HEK293 (cell line): ENCODE data around the gene KLHL29.

Experiments
- CTCF ChIP-seq: fragments of 450-650 bp; formaldehyde crosslinking; IDR thresholded peaks from 2 replicates; pipeline ENCODE4 v1.5.1; 2016; ENCODE audit warnings: missing biosample characterization, missing genetic modification characterization
- GLI2 ChIP-seq: fragments of 450-650 bp; formaldehyde crosslinking; IDR thresholded peaks from 2 replicates; pipeline ENCODE4; 2017; ENCODE audit warnings: missing biosample characterization, missing genetic modification characterization, low read depth, borderline replicate concordance
- REST ChIP-seq: fragments of 450-650 bp; formaldehyde crosslinking; IDR thresholded peaks from 2 replicates; pipeline ENCODE4 v1.5.1; 2016; ENCODE audit warnings: missing biosample characterization, missing genetic modification characterization
- TCF7L2 ChIP-seq: IDR thresholded peaks from 2 replicates; pipeline ENCODE4 v1.6.1; 2011; ENCODE audit warnings: low read depth, mild to moderate bottlenecking, inconsistent platforms, low read length, moderate library complexity, borderline replicate concordance
- ZBTB7A ChIP-seq: fragments of 450-650 bp; formaldehyde crosslinking; IDR thresholded peaks from 2 replicates; pipeline ENCODE4 v1.5.1; 2016; ENCODE audit warnings: low read depth, missing biosample characterization, missing genetic modification characterization
- ZFP3 ChIP-seq: fragments of 450-650 bp; formaldehyde crosslinking; IDR thresholded peaks from 2 replicates; pipeline ENCODE4 v1.5.1; 2016; ENCODE audit warnings: low read depth, missing biosample characterization, missing genetic modification characterization
- ZNF121 ChIP-seq: fragments of 450-650 bp; formaldehyde crosslinking; IDR thresholded peaks from 2 replicates; pipeline ENCODE4 v1.5.1; 2016; ENCODE audit warnings: missing biosample characterization, missing genetic modification characterization
- ZNF169 ChIP-seq: fragments of 450-650 bp; formaldehyde crosslinking; IDR thresholded peaks from 2 replicates; pipeline ENCODE4 v1.5.1; 2016; ENCODE audit warnings: missing biosample characterization, missing genetic modification characterization
- ZNF274 ChIP-seq, 2 experiments: fragments of 200-500 bp in 1 of 2; fragments of 450-650 bp in 1 of 2; sonication (Bioruptor generic) in 1 of 2; formaldehyde crosslinking in 1 of 2; IDR thresholded peaks; 2 replicates each; pipeline versions ENCODE4 v1.5.1 to v1.6.1; 2014 to 2016; ENCODE audit warnings: borderline replicate concordance in 1 of 2, inconsistent platforms in 1 of 2, low read length in 1 of 2, missing biosample characterization in 1 of 2, missing genetic modification characterization in 1 of 2
- ZNF48 ChIP-seq: fragments of 450-650 bp; formaldehyde crosslinking; IDR thresholded peaks from 2 replicates; pipeline ENCODE4 v1.5.1; 2016; ENCODE audit warnings: missing biosample characterization, missing genetic modification characterization
- ZNF548 ChIP-seq: fragments of 450-650 bp; formaldehyde crosslinking; IDR thresholded peaks from 2 replicates; pipeline ENCODE4 v1.5.1; 2016; ENCODE audit warnings: missing biosample characterization, missing genetic modification characterization
- ZNF555 ChIP-seq: fragments of 450-650 bp; formaldehyde crosslinking; conservative IDR thresholded peaks from 2 replicates; pipeline ENCODE4 v1.5.1; 2017; ENCODE audit warnings: missing biosample characterization, mild to moderate bottlenecking, missing genetic modification characterization, inconsistent platforms
- ZNF561 ChIP-seq: fragments of 450-650 bp; IDR thresholded peaks from 2 replicates; pipeline ENCODE4 v1.5.1; 2018; ENCODE audit warnings: missing biosample characterization, missing genetic modification characterization, borderline replicate concordance
- ZNF747 ChIP-seq: fragments of 450-650 bp; formaldehyde crosslinking; IDR thresholded peaks from 2 replicates; pipeline ENCODE4 v1.5.1; 2016; ENCODE audit warnings: missing biosample characterization, missing genetic modification characterization

DNA sequence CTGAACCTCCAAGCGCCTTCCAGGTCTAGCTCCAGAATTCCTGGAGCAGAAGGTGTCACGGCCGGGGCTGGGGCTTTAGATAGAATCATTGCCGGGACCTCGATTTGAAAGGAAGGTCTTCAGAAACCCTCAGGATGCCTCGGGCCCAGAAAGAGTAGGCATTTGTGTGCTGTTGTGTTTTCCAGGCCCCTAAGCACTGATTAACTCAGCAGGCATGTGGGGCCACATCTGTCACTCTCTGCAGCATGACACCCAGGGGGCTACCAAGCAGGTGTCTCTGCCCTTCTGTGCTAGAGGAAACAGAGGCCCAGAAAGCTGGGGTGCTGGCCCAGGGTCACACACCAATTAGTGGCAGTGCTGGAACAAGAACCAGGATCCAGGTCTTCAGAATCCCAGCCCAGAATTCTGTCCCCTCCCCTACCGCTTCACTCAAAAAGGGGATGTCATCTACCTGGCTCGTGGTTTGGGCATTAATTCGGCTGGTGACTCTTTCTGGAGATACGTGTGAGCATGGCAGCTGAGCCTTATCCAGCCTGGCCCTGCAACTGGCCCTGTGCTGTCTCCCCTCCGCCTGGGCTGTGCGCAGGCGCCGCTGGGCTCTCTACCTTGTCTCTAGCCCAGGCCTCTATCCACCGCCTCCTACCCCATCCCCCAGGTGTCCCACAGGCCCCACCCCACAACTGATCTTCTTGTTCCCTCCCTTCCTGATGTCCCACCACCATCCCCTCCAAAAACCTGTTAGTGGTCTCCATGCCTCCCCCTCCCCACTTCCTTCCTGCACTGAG lies 296.6 kb downstream of the KLHL29 start:
- TF ChIP-seq TCF7L2 (no peak), ZNF169 (no peak), ZNF48 (tag by site-specific recombination) (no peak), CTCF (tag by site-specific recombination) (no peak), ZNF548 (tag by site-specific recombination) (no peak), ZNF555 (tag by site-specific recombination) (no peak), ZNF747 (tag by site-specific recombination) (no peak), REST (tag by site-specific recombination) (no peak), ZNF121 (tag by site-specific recombination) (no peak), ZBTB7A (tag by site-specific recombination) (no peak), GLI2 (tag by site-specific recombination) (no peak), ZNF561 (tag by site-specific recombination) (no peak), ZNF274 (IDR thresholded peaks at IDR 0.05; ENCODE audit: low read length) (no peak), ZNF274 (tag by site-specific recombination; IDR thresholded peaks at IDR 0.05; ENCODE audit: borderline replicate concordance) (no peak), ZFP3 (tag by site-specific recombination) (no peak)
